Lower lobe of right lung (tissue), 2 donors: Measurements from ENCODE around the gene MYOCD. TPM values are rescaled to one million over a fixed set of nuclear protein-coding genes. Genes with fewer than 3 reads are reported as not detected.

Experiments used
- ATAC-seq, 2 donors: fragments of 200-7000 bp; cut with Tn5 transposase; one replicate each; pipeline ENCODE4 v1.9.1; 2020 to 2022; ENCODE audit warnings: mild to moderate bottlenecking in 2 of 2, moderate library complexity in 2 of 2
- DNase-seq: peaks from one replicate; pipeline ENCODE4 v3.0.0-alpha.2; 2020
- H3K27ac ChIP-seq: fragments of 200-600 bp; one replicate; pipeline ENCODE4 v1.8.0; 2022
- H3K27me3 ChIP-seq: fragments of 200-600 bp; one replicate; pipeline ENCODE4 v1.8.0; 2022; ENCODE audit warnings: low read depth
- H3K36me3 ChIP-seq: fragments of 200-600 bp; one replicate; pipeline ENCODE4 v1.8.0; 2022; ENCODE audit warnings: mild to moderate bottlenecking
- H3K4me1 ChIP-seq: fragments of 200-600 bp; one replicate; pipeline ENCODE4 v1.8.0; 2022
- H3K4me3 ChIP-seq: fragments of 200-600 bp; one replicate; pipeline ENCODE4 v1.8.0; 2022; ENCODE audit warnings: mild to moderate bottlenecking
- H3K9me3 ChIP-seq: fragments of 200-600 bp; one replicate; pipeline ENCODE4 v1.8.0; 2022
- CTCF ChIP-seq: fragments of 200-600 bp; IDR thresholded peaks from one replicate; pipeline ENCODE4 v1.8.0; 2022; ENCODE audit warnings: antibody characterized with exemption, mild to moderate bottlenecking
- intact Hi-C: fragments of 100-400 bp; cut with DNase I; formaldehyde crosslinking; loops from one replicate; pipeline ENCODE4 v1.11.0; 2022
- total RNA-seq: library from RNA; stranded (reverse); fragmentation: NEBNext Ultra II Directional; extraction: Animal tissue kit (Norgen Biotek cat#: 25700); gene quantifications from one replicate; pipeline ENCODE4 v1.2.1, GENCODE V29; 2021
- donor health status: DM: no; HTN: yes; CAD: no; lungs with severe emphysema.

The MYOCD gene
- total RNA-seq, 1 donor from 2014 or later, result 3.6 TPM

DNA sequence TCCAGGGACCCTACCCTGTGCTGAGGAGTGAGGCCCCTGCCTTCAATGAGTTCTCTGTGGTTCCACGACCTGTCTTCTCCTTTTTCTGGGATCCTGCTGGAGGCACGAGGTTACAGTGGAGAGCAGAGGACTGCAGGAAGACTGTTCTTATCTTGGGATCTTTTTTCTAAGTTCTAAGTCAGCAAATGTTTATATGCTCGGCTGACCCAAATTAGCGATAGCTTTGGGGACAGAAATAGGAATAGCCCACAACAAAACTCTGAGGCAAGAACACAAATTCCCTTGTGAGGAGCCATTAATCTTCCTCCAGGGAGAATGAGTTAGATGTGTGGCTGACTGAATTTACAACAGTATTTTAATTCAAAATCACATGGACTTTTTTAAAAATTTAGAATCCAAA, 46.7 kb downstream of the MYOCD start:
- Histone ChIP-seq H3K36me3 (no peaks in the 10 kb centered on the region), H3K4me3 (no peak overlapping the region), H3K9me3 (no peaks in the 10 kb centered on the region), H3K27me3 (no peaks in the 10 kb centered on the region), H3K27ac (no peak overlapping the region), H3K4me1 (no peaks in the 10 kb centered on the region)
- intact Hi-C loops, result no loop called here
- ATAC-seq (no peak), DNase-seq (no peak)
- TF ChIP-seq CTCF, result no peak

GRCh38 chr17:12712941-12713340, 47.3 kb downstream of the MYOCD start:
- intact Hi-C loops, result no loop called here
- Histone ChIP-seq H3K4me3 (no peak overlapping the region), H3K9me3 (no peaks in the 10 kb centered on the region), H3K4me1 (no peaks in the 10 kb centered on the region), H3K27ac (no peak overlapping the region), H3K36me3 (no peaks in the 10 kb centered on the region), H3K27me3 (no peaks in the 10 kb centered on the region)
- TF ChIP-seq CTCF, result no peak
- ATAC-seq, result no peak
- DNase-seq, result no peak

- Histone ChIP-seq H3K4me3 (no peak overlapping the region), H3K27me3 (no peaks in the 10 kb centered on the region), H3K27ac (no peak overlapping the region), H3K4me1 (no peaks in the 10 kb centered on the region), H3K36me3 (no peaks in the 10 kb centered on the region), H3K9me3 (no peaks in the 10 kb centered on the region)
- TF ChIP-seq CTCF, result no peak
- no peak for ATAC-seq
- no peak for DNase-seq
- intact Hi-C loops, result no loop called here
Observed at GRCh38 chr17:12719948-12720347, 54.3 kb downstream of the MYOCD start.

GRCh38 chr17:12721581-12721980, 55.9 kb downstream of the MYOCD start:
- no peaks in the 10 kb centered on the region for H3K27me3 ChIP-seq
- no peak for TF ChIP-seq CTCF
- intact Hi-C loops, result no loop called here

DNA sequence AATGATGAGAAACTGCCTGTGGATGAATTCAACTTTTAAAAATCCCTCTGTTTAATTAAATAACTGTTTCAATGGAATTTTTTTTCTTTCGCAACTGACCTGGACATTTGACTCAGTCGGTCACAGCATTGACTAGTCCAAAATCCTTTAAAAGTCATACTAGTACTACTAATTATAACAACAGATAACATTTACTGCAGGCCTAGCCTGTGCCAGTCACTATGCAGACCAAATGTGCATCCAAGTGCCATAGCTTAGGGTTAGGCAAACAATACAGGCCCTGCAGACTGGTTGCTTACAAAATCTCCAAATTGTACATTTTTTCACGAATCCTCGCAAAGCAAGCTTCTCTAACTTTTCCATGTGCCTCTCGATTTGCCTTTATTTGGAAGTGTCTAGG, 56.6 kb downstream of the MYOCD start:
- H3K36me3 ChIP-seq, result no peaks in the 10 kb centered on the region
- intact Hi-C loops, result no loop called here
- no peak overlapping the region for H3K4me3 ChIP-seq
- H3K27me3 ChIP-seq, result no peaks in the 10 kb centered on the region
- H3K9me3 ChIP-seq, result no peaks in the 10 kb centered on the region
- no peak for DNase-seq
- ATAC-seq, result no peak
- no peak for TF ChIP-seq CTCF
- H3K4me1 ChIP-seq, result no peaks in the 10 kb centered on the region
- no peak overlapping the region for H3K27ac ChIP-seq

More at GRCh38 chr17:12721581-12721980, 55.9 kb downstream of the MYOCD start:
- no peaks in the 10 kb centered on the region for H3K9me3 ChIP-seq
- H3K4me3 ChIP-seq, result no peak overlapping the region
- no peaks in the 10 kb centered on the region for H3K36me3 ChIP-seq
- no peaks in the 10 kb centered on the region for H3K4me1 ChIP-seq
- no peak overlapping the region for H3K27ac ChIP-seq
- no peak for DNase-seq
- no peak for ATAC-seq

DNA sequence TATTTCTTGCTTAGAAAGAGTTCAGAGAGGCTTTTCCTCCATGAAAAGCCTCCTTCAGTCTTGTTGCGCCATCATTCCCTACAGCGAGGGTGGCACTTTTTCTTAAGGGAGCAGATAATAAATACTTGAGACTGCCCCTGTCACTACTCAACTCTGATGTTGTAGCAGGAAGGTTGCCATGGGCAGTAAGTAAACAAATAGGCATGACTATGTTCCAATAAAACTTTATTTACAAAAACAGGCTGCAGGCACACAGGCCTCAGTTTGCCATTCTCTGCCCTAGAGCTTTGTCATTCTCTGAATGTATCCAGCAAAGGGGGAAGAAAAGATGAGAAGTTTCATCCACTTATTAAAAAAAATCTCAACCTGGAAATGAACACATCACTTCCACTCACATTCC, 60.4 kb downstream of the MYOCD start:
- Histone ChIP-seq H3K27ac (no peak overlapping the region), H3K4me1 (peaks cover 8% of the 10 kb centered on the region), H3K9me3 (no peaks in the 10 kb centered on the region), H3K36me3 (no peaks in the 10 kb centered on the region), H3K4me3 (no peak overlapping the region), H3K27me3 (no peaks in the 10 kb centered on the region)
- ATAC-seq, result no peak
- no peak for DNase-seq
- intact Hi-C loops, result no loop called here
- TF ChIP-seq CTCF, result no peak
